GM10266 (cell line): ENCODE results near the gene IDH3B.

Source experiments
- DNase-seq: peaks from one replicate; pipeline ENCODE4 v3.0.0; 2012; ENCODE audit errors: extremely low spot score
- TF ChIP-seq, protein P1 (sequence below): IDR thresholded peaks from 2 replicates; pipeline ENCODE4 v1.5.1; 2012; ENCODE audit warnings: mild to moderate bottlenecking, low read depth; ENCODE audit not compliant: control insufficient read depth, insufficient read depth; ENCODE audit errors: missing control alignments

IDH3B gene

DNA sequence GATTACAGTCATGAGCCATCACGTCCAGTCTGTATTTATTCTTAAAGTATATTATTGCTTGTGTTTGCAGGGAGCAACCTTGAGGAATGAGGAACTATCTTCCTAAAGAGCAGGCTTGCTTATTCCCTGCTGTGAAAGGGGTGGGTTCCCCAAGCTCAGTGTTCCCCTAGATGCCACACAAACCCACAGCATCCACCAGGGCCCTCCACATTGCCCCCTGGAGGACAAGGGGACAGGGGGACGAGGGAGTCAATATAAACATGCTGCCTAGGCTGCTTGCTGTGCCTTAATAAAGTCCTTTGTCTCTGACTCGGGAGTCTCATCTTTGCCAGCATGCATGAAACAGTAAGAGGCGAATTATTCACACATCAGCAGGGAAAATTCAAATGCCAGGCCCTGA lies 8.0 kb upstream of the IDH3B start:
- TF ChIP-seq, protein P1, sequence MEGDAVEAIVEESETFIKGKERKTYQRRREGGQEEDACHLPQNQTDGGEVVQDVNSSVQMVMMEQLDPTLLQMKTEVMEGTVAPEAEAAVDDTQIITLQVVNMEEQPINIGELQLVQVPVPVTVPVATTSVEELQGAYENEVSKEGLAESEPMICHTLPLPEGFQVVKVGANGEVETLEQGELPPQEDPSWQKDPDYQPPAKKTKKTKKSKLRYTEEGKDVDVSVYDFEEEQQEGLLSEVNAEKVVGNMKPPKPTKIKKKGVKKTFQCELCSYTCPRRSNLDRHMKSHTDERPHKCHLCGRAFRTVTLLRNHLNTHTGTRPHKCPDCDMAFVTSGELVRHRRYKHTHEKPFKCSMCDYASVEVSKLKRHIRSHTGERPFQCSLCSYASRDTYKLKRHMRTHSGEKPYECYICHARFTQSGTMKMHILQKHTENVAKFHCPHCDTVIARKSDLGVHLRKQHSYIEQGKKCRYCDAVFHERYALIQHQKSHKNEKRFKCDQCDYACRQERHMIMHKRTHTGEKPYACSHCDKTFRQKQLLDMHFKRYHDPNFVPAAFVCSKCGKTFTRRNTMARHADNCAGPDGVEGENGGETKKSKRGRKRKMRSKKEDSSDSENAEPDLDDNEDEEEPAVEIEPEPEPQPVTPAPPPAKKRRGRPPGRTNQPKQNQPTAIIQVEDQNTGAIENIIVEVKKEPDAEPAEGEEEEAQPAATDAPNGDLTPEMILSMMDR = peak; percentile 10
- no peak for DNase-seq

DNA sequence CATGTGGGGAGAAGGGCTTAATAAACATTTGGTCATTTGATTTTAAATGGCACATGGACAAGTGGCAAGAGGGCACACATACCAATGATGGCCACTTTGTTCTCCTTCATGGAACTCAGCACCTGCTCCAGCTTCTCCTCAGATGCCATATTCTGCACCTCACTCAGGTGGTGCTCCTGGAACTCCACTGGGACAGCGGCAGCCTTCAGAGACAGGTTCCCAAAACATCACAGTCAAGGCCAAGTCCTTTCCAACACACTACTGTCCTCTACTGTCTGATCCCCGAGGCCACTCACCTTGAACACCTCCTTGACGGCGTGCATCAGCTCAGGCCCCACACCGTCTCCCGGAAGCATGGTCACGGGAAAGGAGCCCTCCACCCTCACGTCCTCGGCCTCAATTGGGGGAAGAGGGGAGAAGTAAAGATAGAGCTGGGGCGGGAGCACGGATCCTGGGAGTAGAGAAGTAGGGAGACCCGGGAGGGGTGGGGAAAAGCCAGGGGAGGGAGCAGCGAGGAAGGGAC lies 591 bp downstream of the IDH3B start:
- TF ChIP-seq, protein P1 = no peak
- no peak for DNase-seq

DNA sequence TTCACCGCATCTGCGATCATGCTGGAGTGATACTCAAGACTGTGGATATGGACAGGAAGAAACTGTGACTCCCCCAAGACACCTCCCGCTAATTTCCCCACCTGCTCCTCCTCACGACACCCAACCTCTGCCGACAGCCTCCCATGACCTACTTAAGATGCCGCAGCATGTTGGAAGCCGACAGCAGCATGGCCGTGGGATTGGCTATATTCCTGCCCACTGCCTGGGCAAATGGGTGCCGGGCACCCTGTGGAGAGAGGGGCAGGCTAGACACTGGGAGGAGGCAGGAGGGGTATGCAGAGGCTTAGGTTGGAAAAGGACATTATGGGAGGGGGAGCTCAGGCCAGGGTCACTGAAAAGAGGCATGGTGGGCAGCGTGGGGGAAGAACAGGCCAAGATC lies 4.5 kb downstream of the IDH3B start:
- TF ChIP-seq, protein P1 = no peak
- no peak for DNase-seq

DNA sequence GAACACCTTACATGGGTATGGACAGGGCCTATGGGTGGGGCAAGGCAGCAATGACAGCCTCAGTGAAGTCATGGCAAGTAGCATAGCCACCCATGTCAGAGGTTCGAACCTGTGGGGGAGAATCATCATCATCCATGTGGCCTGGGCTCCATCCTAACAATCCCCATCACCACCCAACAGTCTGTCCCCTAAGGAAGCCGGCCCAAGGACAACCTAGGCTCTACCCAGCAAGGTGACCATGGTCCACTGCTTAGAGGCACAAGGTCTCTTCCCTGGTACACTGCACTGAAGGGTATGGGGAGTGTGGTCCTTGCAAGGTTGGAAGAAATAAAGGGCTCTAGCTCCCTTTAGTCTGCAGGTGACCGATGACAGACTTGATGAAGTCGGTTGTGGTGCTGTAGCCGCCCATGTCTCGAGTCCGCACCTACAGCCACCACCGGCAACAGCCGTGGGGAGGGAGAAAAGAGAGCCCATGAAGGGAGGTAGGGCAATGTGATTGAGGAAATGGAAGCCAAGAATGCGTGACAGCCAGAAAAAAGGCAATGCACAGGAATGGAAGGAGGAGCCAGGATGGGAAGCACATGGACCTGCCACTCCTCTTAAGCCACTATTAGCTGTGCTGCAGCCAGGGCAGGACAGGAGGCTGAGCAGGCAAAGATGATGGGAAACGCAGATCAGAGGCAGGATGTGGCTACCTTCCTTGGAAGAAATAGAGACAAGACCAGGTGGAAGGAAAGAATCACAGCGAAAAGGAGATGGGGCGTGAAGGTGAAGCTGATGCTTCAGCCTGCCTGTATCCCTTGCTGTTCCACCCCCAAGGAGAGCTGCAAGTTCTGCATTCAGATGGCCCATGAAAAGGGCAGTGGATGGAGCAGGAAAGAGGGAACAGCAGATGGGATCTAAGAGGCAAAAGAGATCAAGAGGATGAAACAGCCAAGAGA lies 5.3 kb downstream of the IDH3B start:
- no peak for DNase-seq
- TF ChIP-seq, protein P1 = no peak

DNA sequence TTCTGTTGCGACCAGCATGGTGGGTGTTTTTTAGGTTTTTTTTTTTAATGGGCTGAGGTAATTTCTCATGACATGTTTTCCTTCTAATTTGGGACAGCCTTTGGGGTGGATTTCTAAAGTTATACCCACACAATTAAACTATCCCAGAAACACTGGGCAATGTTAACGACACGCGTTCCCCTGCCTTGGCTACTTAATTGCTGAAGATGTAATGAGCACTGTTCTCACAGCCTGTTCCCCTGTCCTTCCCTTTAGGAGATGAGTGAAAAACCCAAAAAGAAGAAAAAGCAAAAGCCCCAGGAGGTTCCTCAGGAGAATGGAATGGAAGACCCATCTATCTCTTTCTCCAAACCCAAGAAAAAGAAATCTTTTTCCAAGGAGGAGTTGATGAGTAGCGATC lies 6.3 kb downstream of the IDH3B start:
- no peak for DNase-seq

DNA sequence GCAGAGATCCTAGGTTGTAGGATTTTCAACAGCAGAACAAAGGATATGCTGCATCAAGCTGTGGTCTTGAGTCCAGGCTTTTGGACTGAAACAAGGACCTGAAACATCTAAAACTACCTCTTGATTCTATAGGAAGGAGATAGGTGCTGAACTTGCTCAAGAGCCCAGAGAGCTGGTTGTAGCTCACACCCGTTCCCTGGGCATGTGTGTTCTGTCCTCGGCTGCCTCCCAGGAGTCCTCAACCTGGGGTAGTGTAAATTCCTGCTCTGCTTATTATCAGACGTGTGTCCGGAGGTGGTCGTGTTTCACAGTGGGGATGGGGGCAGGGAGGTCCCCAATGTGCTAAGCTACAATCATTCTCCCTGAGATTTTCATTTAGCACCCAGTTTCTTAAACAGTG lies 6.8 kb downstream of the IDH3B start:
- DNase-seq = no peak
- TF ChIP-seq, protein P1 = no peak

More for the DNA sequence above, 6.3 kb downstream of the IDH3B start:
- TF ChIP-seq, protein P1 = no peak
